Neuronal stem cell (in vitro differentiated cells): ENCODE results near the gene ZNF37A.

Experiments
- DNase-seq: peaks from one replicate; pipeline ENCODE4 v3.0.0-alpha.2; 2013; ENCODE audit warnings: low spot score
- H2AFZ ChIP-seq: one replicate; pipeline ENCODE4 v1.6.1; 2013; ENCODE audit warnings: mild to moderate bottlenecking, low read length, inconsistent platforms
- H2AK5ac ChIP-seq: 2 replicates; pipeline ENCODE4 v1.6.1; 2013; ENCODE audit warnings: low read depth, mild to moderate bottlenecking, inconsistent platforms, low read length, moderate library complexity, mixed read lengths
- H2BK120ac ChIP-seq: 2 replicates; pipeline ENCODE4 v1.6.1; 2013; ENCODE audit warnings: low read depth, mild to moderate bottlenecking, inconsistent platforms, low read length, moderate library complexity, mixed read lengths
- H2BK12ac ChIP-seq: one replicate; pipeline ENCODE4 v1.6.1; 2013; ENCODE audit warnings: low read length, inconsistent platforms
- H2BK15ac ChIP-seq: 2 replicates; pipeline ENCODE4 v1.6.1; 2013; ENCODE audit warnings: mild to moderate bottlenecking, low read length, inconsistent platforms, mixed read lengths
- H2BK5ac ChIP-seq: one replicate; pipeline ENCODE4 v1.6.1; 2013; ENCODE audit warnings: inconsistent platforms, mild to moderate bottlenecking, low read length, moderate library complexity
- H3K14ac ChIP-seq: one replicate; pipeline ENCODE4 v1.6.1; 2013; ENCODE audit warnings: low read length, inconsistent platforms
- H3K18ac ChIP-seq: 2 replicates; pipeline ENCODE4 v1.6.1; 2013; ENCODE audit warnings: low read length, inconsistent platforms
- H3K23ac ChIP-seq: 2 replicates; pipeline ENCODE4 v1.6.1; 2013; ENCODE audit warnings: low read depth, mild to moderate bottlenecking, mixed read lengths, low read length, inconsistent platforms; ENCODE audit not compliant: poor library complexity
- H3K27ac ChIP-seq: replicated peaks from 3 replicates; pipeline ENCODE4 v1.5.1; 2013; ENCODE audit warnings: low read length, inconsistent platforms
- H3K27me3 ChIP-seq, 3 experiments: 2 replicates each; pipeline ENCODE4 v1.6.1; 2013; ENCODE audit warnings: low read length in 3 of 3, mild to moderate bottlenecking in 2 of 3, inconsistent platforms in 1 of 3, low read depth in 1 of 3, mixed read lengths in 1 of 3, moderate library complexity in 1 of 3; ENCODE audit not compliant: control insufficient read depth in 3 of 3, insufficient read depth in 3 of 3
- H3K36me3 ChIP-seq, 2 donors: replicated peaks in 1 of 2; 2 replicates each; pipeline ENCODE4 v1.6.1; 2013; ENCODE audit warnings: low read length in 2 of 2; ENCODE audit not compliant: control insufficient read depth in 2 of 2, insufficient read depth in 2 of 2
- H3K4ac ChIP-seq: 2 replicates; pipeline ENCODE4 v1.6.1; 2013; ENCODE audit warnings: inconsistent platforms, mild to moderate bottlenecking, low read length, moderate library complexity
- H3K4me1 ChIP-seq, 2 donors: 1 replicate in 1 of 2; 2 replicates in 1 of 2; pipeline ENCODE4 v1.6.1; 2013; ENCODE audit warnings: low read length in 2 of 2, low read depth in 1 of 2; ENCODE audit not compliant: control insufficient read depth in 2 of 2, insufficient read depth in 1 of 2
- H3K4me2 ChIP-seq: one replicate; pipeline ENCODE4 v1.6.1; 2013; ENCODE audit warnings: mild to moderate bottlenecking, low read length, inconsistent platforms; ENCODE audit not compliant: insufficient read depth, poor library complexity, severe bottlenecking
- H3K4me3 ChIP-seq, 2 donors: 2 replicates each; pipeline ENCODE4 v1.5.1; 2013; ENCODE audit warnings: low read length in 2 of 2, mild to moderate bottlenecking in 2 of 2, inconsistent platforms in 1 of 2, moderate library complexity in 1 of 2
- H3K79me1 ChIP-seq: one replicate; pipeline ENCODE4 v1.6.1; 2013; ENCODE audit warnings: low read depth, mild to moderate bottlenecking, inconsistent platforms, low read length, moderate library complexity
- H3K9ac ChIP-seq: one replicate; pipeline ENCODE4 v1.6.1; 2013; ENCODE audit warnings: mild to moderate bottlenecking, low read depth, low read length, inconsistent platforms; ENCODE audit not compliant: poor library complexity
- H3K9me3 ChIP-seq, 2 donors: replicated peaks in 1 of 2; 2 replicates each; pipeline versions ENCODE3 to v1.6.1; 2013; ENCODE audit warnings: low read length in 2 of 2, mild to moderate bottlenecking in 2 of 2, inconsistent platforms in 1 of 2, low read depth in 1 of 2, mixed read lengths in 1 of 2, moderate library complexity in 1 of 2; ENCODE audit not compliant: control insufficient read depth in 2 of 2, insufficient read depth in 1 of 2
- H4K8ac ChIP-seq: one replicate; pipeline ENCODE4 v1.6.1; 2013; ENCODE audit warnings: low read depth, mild to moderate bottlenecking, inconsistent platforms, low read length, moderate library complexity
- H4K91ac ChIP-seq: one replicate; pipeline ENCODE4 v1.6.1; 2013; ENCODE audit warnings: low read length, low read depth, mild to moderate bottlenecking, inconsistent platforms; ENCODE audit not compliant: poor library complexity
- WGBS, 2 donors: extraction: QIAGEN DNeasy Blood & Tissue Kit; methylation state at CpG; one replicate each; pipeline ENCODE4 v1.1.7; 2013; ENCODE audit warnings: missing lambda C conversion rate in 2 of 2, mixed read lengths in 1 of 2; ENCODE audit not compliant: insufficient read length in 2 of 2, insufficient replicate concordance in 1 of 2; ENCODE audit errors: extremely low coverage in 2 of 2; 5-methylcytosine and 5-hydroxymethylcytosine counted together

Gene ZNF37A

GRCh38 chr10:38118072-38118807 lies 24.1 kb downstream of the ZNF37A start:
- Histone ChIP-seq H3K79me1 (no peaks in the 10 kb centered on the region), H3K9ac (no peak overlapping the region), H3K9me3 (peaks cover 37 to 93% of the 10 kb centered on the region in 2 donors), H3K18ac (no peak overlapping the region), H3K4me2 (no peak overlapping the region), H3K14ac (no peak overlapping the region), H2BK120ac (no peak overlapping the region), H3K27me3 (no peaks in the 10 kb centered on the region), H2BK12ac (no peak overlapping the region), H2AFZ (no peak overlapping the region), H3K4ac (no peak overlapping the region), H3K27ac (no peak overlapping the region), H3K36me3 (peaks cover 11 to 72% of the 10 kb centered on the region in 2 donors), H4K91ac (no peak overlapping the region), H2AK5ac (no peak overlapping the region), H4K8ac (no peak overlapping the region), H3K23ac (no peak overlapping the region), H2BK5ac (no peak overlapping the region), H2BK15ac (no peak overlapping the region), H3K4me1 (no peaks in the 10 kb centered on the region), H3K4me3 (no peak overlapping the region)
- WGBS, 2 donors = no CpG with 5 or more reads among the region's 3 CpGs
- no peak for DNase-seq

GRCh38 chr10:38119038-38119437 lies 24.9 kb downstream of the ZNF37A start:
- Histone ChIP-seq H2AFZ (no peak overlapping the region), H2BK5ac (no peak overlapping the region), H3K27ac (no peak overlapping the region), H3K4me1 (no peaks in the 10 kb centered on the region), H3K9ac (no peak overlapping the region), H3K18ac (no peak overlapping the region), H3K36me3 (peaks cover 9 to 65% of the 10 kb centered on the region in 2 donors), H2BK15ac (no peak overlapping the region), H3K4me3 (no peak overlapping the region), H2AK5ac (no peak overlapping the region), H2BK12ac (no peak overlapping the region), H4K91ac (no peak overlapping the region), H3K4ac (no peak overlapping the region), H4K8ac (no peak overlapping the region), H3K23ac (no peak overlapping the region), H3K9me3 (peaks cover 33 to 93% of the 10 kb centered on the region in 2 donors), H3K79me1 (no peaks in the 10 kb centered on the region), H3K27me3 (no peaks in the 10 kb centered on the region), H3K4me2 (no peak overlapping the region), H2BK120ac (no peak overlapping the region), H3K14ac (no peak overlapping the region)
- DNase-seq = no peak
- WGBS, 2 donors = no CpG with 5 or more reads among the region's 1 CpG

GRCh38 chr10:38127812-38128211 lies 33.7 kb downstream of the ZNF37A start:
- no peak for DNase-seq
- Histone ChIP-seq H2AK5ac (no peak overlapping the region), H3K79me1 (no peaks in the 10 kb centered on the region), H2BK12ac (no peak overlapping the region), H2BK120ac (no peak overlapping the region), H3K9ac (no peak overlapping the region), H3K4me1 (no peaks in the 10 kb centered on the region), H3K4me2 (no peak overlapping the region), H3K14ac (no peak overlapping the region), H3K4me3 (no peak overlapping the region), H4K8ac (no peak overlapping the region), H4K91ac (no peak overlapping the region), H3K4ac (no peak overlapping the region), H3K27ac (no peak overlapping the region), H2BK15ac (no peak overlapping the region), H3K9me3 (peaks cover 12 to 13% of the 10 kb centered on the region in 2 donors), H3K27me3 (no peaks in the 10 kb centered on the region), H3K23ac (no peak overlapping the region), H3K18ac (no peak overlapping the region), H2BK5ac (no peak overlapping the region), H2AFZ (no peak overlapping the region), H3K36me3 (peaks cover 0 to 2% of the 10 kb centered on the region in 2 donors)
- WGBS, 2 donors = no CpG with 5 or more reads among the region's 2 CpGs

GRCh38 chr10:38143587-38143986 lies 49.5 kb downstream of the ZNF37A start:
- H3K4me1 ChIP-seq = no peaks in the 10 kb centered on the region
- H3K14ac ChIP-seq = no peak overlapping the region
- H3K9me3 ChIP-seq = peaks cover 0 to 19% of the 10 kb centered on the region in 2 donors
- peaks cover 0 to 5% of the 10 kb centered on the region in 2 donors for H3K36me3 ChIP-seq
- H2BK12ac ChIP-seq = no peak overlapping the region
- no peak overlapping the region for H2AFZ ChIP-seq
- H3K27me3 ChIP-seq = no peaks in the 10 kb centered on the region
- no CpG with 5 or more reads among the region's 1 CpG for WGBS, 2 donors
- H2BK5ac ChIP-seq = no peak overlapping the region
- H3K27ac ChIP-seq = no peak overlapping the region
- no peak overlapping the region for H2AK5ac ChIP-seq
- H4K91ac ChIP-seq = no peak overlapping the region
- no peak overlapping the region for H2BK120ac ChIP-seq
- no peak overlapping the region for H3K4me3 ChIP-seq
- H3K79me1 ChIP-seq = no peaks in the 10 kb centered on the region
- no peak overlapping the region for H3K23ac ChIP-seq
- no peak overlapping the region for H3K4me2 ChIP-seq
- no peak overlapping the region for H3K9ac ChIP-seq
- no peak overlapping the region for H3K4ac ChIP-seq
- H3K18ac ChIP-seq = no peak overlapping the region
- H4K8ac ChIP-seq = no peak overlapping the region
- no peak for DNase-seq
- H2BK15ac ChIP-seq = no peak overlapping the region
